Urothelium cell line (cell line): ENCODE measurements around the gene CAP2.
"Not testable (repeated sequence)": the region's sequence is repeated elsewhere in the genome, so short reads cannot be mapped to it uniquely, and the experiment has no call there.

Experiments used
- DNase-seq: peaks from one replicate; pipeline ENCODE4 v3.0.0; 2011; ENCODE audit warnings: low spot score, mixed read lengths
- FAIRE-seq: peaks from 2 replicates; lab custom pipeline; 2011; peaks lifted over from hg19 to GRCh38; lab: Jason Lieb, UNC

Gene CAP2

DNA sequence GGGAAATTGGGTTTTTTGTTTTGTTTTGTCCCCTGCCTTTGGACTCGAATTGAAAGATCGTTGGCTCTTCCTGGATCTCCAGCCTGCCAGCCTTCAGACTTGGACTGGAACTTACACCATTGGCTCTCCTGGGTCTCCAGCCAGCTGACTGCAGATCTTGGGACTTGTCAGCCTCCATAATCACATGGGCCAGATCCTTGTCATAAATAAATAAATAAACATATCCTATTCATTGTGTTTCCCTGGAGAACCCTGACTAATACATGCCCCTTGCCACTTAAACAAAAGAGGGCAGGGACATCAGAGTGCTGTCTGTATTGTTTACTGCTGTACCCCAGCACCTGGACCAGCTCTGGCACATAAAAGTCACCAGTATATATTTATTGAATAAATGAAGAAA is 101.5 kb downstream of the CAP2 start:
- no peak for FAIRE-seq
- DNase-seq, result no peak

GRCh38 chr6:17497535-17498095 is 104.2 kb downstream of the CAP2 start:
- FAIRE-seq, result no peak
- no peak for DNase-seq

GRCh38 chr6:17501442-17501841 is 108.0 kb downstream of the CAP2 start:
- FAIRE-seq, result no peak
- DNase-seq, result no peak

- DNase-seq (no peak), FAIRE-seq (no peak)
Observed at GRCh38 chr6:17501982-17502704, 108.7 kb downstream of the CAP2 start.

- FAIRE-seq, result no peak
- DNase-seq, result no peak
Observed at GRCh38 chr6:17503051-17503450, 109.7 kb downstream of the CAP2 start.

DNA sequence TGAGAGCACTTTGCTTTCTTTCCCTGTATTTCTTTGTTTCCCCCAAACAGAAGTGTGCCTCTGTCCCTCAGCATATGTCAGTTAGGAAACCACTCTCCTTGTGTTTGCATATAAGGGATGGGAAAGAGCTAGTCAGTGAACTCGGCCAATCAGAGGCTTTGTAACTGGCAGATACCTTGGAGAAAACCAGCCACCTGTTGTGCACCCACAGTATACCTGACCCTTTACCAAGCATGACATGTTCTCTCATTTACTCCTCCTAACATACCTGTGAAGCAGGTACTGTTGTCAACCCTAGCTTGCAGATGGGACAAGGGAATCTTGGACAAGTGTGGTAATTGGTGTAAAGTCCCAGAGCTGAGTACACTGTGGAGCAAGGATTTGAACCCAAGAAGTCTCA is 110.6 kb downstream of the CAP2 start:
- no peak for DNase-seq
- no peak for FAIRE-seq

DNA sequence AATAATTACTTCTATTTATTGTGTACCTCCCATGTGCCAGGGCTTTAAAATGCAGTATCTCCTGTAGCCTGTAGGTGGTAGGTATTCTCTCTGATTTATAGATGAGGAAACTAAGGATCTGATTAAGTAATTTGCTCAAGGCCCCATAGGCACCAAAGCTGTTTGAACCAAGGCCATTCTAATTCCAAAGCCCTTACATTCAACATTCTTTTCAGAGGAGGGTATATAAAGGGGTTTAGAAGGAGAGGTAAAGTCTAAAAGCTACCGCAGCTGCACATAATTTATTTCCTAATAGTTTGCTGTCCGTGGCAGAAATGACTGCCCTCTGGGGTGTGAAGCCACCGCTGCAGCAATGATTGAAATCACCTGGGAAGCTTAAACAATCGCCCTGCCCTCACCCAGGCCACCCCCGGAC is 111.7 kb downstream of the CAP2 start:
- FAIRE-seq, result no peak
- DNase-seq, result no peak

DNA sequence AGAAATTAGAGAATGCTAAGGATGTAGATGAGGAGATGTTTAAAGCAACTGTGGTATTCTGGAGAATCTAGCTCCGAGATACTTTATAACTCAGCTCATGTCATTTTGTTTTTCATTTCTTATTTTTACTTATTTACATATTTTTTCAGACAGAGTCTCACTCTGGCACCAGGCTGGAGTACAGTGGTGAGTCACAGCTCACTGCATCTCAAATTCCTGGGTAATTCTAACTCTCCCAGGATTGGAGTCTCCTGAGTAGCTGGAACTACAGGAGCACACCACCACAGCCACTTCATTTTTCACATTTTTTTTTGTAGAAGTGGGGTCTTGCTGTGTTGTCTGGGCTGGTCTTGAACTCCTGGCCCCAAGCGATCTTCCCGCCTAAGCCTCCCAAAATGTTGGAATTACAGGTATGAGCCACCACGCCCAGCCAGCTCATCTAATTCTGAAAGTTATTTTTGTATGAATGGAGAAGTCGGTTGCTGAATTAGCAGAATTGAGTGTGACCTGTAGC is 112.4 kb downstream of the CAP2 start:
- FAIRE-seq (no peak), DNase-seq (no peak)

DNA sequence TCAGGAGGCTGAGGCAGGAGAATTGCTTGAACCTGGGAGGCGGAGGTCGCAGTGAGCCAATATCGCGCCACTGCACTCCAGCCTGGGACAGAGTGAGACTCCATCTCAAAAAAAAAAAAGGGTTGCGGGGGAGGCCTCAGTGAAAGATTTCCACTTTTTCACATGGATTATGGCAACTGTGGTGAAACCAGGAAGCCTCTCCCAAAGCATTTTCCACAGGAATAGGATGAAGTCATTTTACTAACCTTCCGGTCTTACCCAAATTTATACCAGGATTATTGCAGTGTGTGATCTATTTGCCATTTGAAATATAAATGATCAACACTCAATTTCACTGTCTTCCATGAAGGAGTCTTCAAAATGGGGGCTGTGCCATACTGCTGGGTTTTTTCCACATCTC is 113.1 kb downstream of the CAP2 start:
- no peak for FAIRE-seq
- DNase-seq, result no peak

GRCh38 chr6:17506962-17507361 is 113.6 kb downstream of the CAP2 start:
- no peak for DNase-seq
- FAIRE-seq, result no peak

- FAIRE-seq (no peak), DNase-seq (no peak)
Observed at GRCh38 chr6:17511084-17511483, 117.7 kb downstream of the CAP2 start.

DNA sequence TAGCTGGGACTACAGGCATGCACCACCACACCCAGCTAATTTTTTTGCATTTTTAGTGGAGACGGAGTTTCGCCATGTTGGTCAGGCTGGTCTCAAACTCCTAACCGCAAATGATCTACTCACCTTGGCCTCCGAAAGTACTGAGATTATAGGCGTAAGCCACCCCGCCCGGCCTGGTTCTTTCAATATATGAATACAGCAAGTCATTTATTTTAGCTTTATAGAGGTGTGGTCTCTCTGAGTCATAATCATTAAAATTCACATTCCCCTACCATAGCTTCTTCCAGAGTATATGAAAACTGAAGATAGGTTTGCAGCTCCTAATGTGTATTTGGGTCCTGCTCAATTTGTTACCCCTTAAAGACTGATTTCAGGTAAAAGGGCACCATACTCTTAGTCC is 118.2 kb downstream of the CAP2 start:
- DNase-seq (no peak), FAIRE-seq (no peak)

DNA sequence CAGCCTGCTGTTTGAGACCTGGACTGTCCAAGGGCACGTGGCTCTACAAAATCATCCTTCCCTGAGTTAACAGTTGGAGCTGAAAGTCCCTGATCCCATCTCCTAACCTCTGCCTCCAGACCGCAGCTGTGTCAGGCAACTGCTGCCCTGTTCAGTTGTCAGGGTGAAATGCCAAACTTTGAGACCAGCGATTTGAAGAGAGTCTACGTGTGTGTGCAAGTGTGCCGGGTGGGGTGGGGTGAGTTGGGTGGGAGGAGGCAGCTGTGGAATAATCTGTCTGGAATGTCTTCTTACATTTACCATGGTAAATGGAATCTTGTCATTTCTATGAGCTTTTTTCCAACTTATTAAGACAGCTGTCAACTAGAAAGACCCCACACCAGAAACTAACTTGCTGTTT is 125.7 kb downstream of the CAP2 start:
- no peak for DNase-seq
- no peak for FAIRE-seq

GRCh38 chr6:17525637-17526036 is 132.2 kb downstream of the CAP2 start:
- FAIRE-seq (no peak), DNase-seq (no peak)

DNA sequence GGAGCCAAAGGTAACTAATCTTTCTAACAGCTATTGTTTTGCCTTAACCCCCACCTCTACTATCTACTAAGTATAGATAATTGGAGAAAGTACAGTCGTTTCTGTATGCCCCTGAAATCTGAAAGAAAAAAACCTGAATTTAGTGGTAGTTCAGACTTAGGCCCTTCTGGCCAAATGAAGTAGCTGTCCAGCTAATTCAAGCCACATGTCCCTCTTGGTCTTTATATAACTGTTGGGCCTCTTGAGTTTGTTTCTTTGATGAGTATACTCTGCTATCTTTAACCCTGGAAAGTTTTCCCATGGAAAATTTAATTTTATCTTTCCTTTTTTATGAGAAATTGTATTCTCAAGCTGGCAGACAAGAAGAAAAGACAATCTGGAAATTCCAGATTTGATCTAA is 133.7 kb downstream of the CAP2 start:
- FAIRE-seq (no peak), DNase-seq (no peak)

DNA sequence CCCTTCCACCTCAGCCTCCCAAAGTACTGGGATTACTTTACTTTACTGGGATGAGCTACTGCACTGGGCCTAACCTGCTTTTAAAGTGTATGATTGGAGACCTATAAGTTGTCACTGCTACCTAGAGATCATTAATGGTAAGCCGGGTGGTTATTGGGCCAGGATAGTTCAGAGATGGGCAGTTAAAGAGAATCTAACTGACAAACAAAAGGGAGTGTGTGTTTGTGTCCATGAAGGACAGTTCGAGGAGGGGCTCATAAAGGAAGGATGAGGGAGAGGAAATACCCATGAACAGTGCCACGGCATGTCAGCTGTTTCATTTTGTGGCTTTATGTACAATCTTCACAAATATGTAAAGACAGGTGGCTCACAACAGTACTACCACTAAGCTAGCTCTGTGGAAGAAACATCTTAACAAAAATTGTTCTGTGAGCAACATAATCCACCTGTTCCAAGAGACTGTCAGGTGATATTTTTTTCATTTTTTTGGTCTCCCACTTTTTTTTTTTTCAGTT is 137.0 kb downstream of the CAP2 start:
- no peak for FAIRE-seq
- DNase-seq, result no peak

GRCh38 chr6:17536586-17536985 is 143.2 kb downstream of the CAP2 start:
- FAIRE-seq (no peak), DNase-seq (no peak)

- no peak for DNase-seq
- FAIRE-seq, result no peak
Observed at GRCh38 chr6:17542243-17542642, 148.8 kb downstream of the CAP2 start.

DNA sequence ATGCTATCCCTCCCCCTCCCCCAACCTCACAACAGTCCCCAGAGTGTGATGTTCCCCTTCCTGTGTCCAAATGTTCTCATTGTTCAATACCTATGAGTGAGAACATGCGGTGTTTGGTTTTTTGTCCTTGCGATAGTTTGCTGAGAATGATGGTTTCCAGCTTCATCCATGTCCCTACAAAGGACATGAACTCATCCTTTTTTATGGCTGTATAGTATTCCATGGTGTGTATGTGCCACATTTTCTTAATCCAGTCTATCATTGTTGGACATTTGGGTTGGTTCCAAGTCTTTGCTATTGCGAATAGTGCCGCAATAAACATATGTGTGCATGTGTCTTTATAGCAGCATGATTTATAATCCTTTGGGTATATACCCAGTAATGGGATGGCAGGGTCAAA is 152.3 kb downstream of the CAP2 start:
- not testable (repeated sequence) for DNase-seq, FAIRE-seq

DNA sequence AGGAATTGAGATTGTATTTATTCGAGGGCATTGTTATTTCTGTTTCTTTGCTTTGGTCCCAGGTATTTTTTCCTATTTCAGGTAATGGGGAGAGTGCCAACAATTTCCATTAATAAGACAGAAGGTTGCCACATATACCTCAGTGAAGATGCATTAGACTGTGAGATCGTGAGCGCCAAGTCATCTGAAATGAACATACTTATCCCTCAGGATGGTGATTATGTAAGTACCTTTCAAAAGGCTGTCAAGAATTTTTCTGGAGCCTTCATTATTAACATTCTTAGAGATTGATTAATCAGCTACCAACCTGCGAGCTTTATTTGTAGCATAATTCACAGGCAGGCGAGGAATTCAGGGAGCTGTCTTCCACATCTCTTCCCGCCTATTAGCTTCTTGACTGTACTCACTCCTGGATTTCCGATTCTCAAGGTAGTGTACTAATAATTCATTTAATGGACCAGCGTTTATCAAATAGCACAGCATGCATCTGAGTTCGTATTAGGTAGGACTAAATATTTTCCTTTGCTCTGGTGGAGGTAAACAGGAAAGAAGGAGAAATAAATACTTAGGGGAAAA is 158.1 kb downstream of the CAP2 start:
- DNase-seq (no peak), FAIRE-seq (no peak)

DNA sequence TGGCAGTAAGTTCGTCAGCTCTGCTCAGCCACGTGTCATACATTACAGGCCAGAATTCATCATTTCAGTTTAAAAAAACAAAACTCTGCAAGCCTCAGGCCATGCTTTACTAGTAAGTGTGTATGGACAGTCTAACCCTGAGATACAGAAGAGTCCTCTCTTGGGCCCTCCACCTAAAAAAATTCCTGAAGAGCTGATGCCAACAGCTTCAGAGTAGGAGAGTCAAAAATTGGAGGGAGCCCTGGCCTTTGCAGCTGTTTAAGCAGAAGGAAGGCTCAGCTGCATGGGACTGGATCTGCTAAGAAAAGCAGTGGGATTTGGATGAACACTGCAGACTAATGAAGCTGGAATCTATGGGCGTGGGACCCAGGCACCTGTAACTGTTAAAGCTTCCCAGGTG is 159.5 kb downstream of the CAP2 start:
- DNase-seq (no peak), FAIRE-seq (no peak)

DNA sequence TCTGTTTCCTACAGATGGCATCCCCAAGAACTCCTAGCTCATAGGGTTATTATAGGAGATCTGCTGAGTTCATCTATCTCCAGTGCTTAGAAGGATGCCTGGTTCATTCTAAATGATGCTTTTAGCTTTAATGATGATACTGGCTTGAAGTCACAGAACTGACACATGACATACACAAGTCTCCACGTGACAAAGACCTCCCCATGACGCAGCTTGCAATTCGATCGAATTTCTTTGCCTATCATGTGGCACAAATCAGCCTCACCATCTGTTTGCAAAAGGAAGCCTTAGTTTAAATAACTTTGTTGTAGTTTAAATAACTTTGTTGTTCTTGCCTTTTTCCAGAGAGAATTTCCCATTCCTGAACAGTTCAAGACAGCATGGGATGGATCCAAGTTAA is 162.6 kb downstream of the CAP2 start:
- DNase-seq (no peak), FAIRE-seq (no peak)
